NCI-H1436 (cell line): ENCODE results near the gene TRIM28.
"Not testable (repeated sequence)": the region's sequence is repeated elsewhere in the genome, so short reads cannot be mapped to it uniquely, and the experiment has no call there.

ENCODE experiments used
- DNase-seq: peaks from one replicate; lab custom pipeline; 2025; lab: John Stamatoyannopoulos, UW

The TRIM28 gene

GRCh38 chr19:58519355-58520256 lies 24.3 kb upstream of the TRIM28 start, which contains the start of gene ZBTB45:
Gene ZBTB45, minus strand, starts transcription at chr19:58519810. Its CDS starts 2,137 bp downstream, at chr19:58517673.
- DNase-seq, result peak; percentile 96

GRCh38 chr19:58520257-58520599 lies 23.6 kb upstream of the TRIM28 start:
- no peak for DNase-seq

- DNase-seq, result no peak
These were observed 22.2 kb upstream of the TRIM28 start for GRCh38 chr19:58521651-58522050.

- no peak for DNase-seq
These were observed 21.2 kb upstream of the TRIM28 start for GRCh38 chr19:58522709-58523108.

GRCh38 chr19:58529405-58529804 lies 14.5 kb upstream of the TRIM28 start:
- DNase-seq, result no peak

- no peak for DNase-seq
These were observed 12.6 kb upstream of the TRIM28 start for GRCh38 chr19:58531034-58531840.

GRCh38 chr19:58535857-58536256 lies 8.0 kb upstream of the TRIM28 start:
- DNase-seq, result no peak

- no peak for DNase-seq
These were observed 6.7 kb upstream of the TRIM28 start for GRCh38 chr19:58536852-58537798.

- DNase-seq, result peak; percentile 90
These were observed 5.4 kb upstream of the TRIM28 start for GRCh38 chr19:58538257-58539168.

- not testable (repeated sequence) for DNase-seq
These were observed 4.7 kb upstream of the TRIM28 start for GRCh38 chr19:58539169-58539559.

- not testable (repeated sequence) for DNase-seq
These were observed 1.1 kb upstream of the TRIM28 start for GRCh38 chr19:58542641-58543372.

- DNase-seq, result no peak
These were observed 874 bp downstream of the TRIM28 start for GRCh38 chr19:58544591-58545285.

GRCh38 chr19:58545286-58546018 lies 1.6 kb downstream of the TRIM28 start:
- DNase-seq, result no peak

- no peak for DNase-seq
These were observed 2.2 kb downstream of the TRIM28 start for GRCh38 chr19:58546019-58546530.

- DNase-seq, result no peak
These were observed 3.8 kb downstream of the TRIM28 start for GRCh38 chr19:58547323-58548312.

- no peak for DNase-seq
These were observed 5.2 kb downstream of the TRIM28 start for GRCh38 chr19:58548859-58549663.
